HepG2 (cell line): Measurements from ENCODE around the gene ADIPOR2. TPM values are rescaled to one million over a fixed set of nuclear protein-coding genes. Genes with fewer than 3 reads are reported as not detected.

Source experiments
- ATAC-seq: fragments of 200-7000 bp; cut with Tn5 transposase; 3 replicates; pipeline ENCODE4 v1.9.1; 2020; ENCODE audit warnings: mild to moderate bottlenecking, moderate library complexity
- BruUV-seq: library from RNA; stranded (reverse); fragments of 400-500 nt; replicated peaks from 2 replicates; lab custom pipeline; 2021; lab: Mats Ljungman, UMichigan
- CTCF ChIA-PET: fragments of 300-600 bp; formaldehyde crosslinking; extraction: SDS; loops from one replicate; lab custom pipeline; 2021; ENCODE audit warnings: low total read pairs, inconsistent platforms, low intra/inter-chr PET ratio; lab: Yijun Ruan, JAX
- POLR2A ChIA-PET: fragments of 350-600 bp; sonication (Branson Sonifier 250); formaldehyde crosslinking; loops from one replicate; lab custom pipeline; 2020; ENCODE audit warnings: antibody characterized with exemption, inconsistent platforms; lab: Yijun Ruan, JAX
- DNase-seq: peaks from one replicate; pipeline ENCODE4 v3.0.0-alpha.2; 2015; ENCODE audit warnings: low spot score
- FAIRE-seq: peaks from 3 replicates; lab custom pipeline; 2011; peaks lifted over from hg19 to GRCh38; lab: Jason Lieb, UNC
- H2AFZ ChIP-seq: one replicate; pipeline ENCODE4 v1.6.1; 2011; ENCODE audit warnings: low read length, inconsistent platforms
- H3K27ac ChIP-seq: fragments of 300-600 bp; 3 replicates; pipeline ENCODE4 v1.8.0; 2011; ENCODE audit warnings: mixed run types, mild to moderate bottlenecking, mixed read lengths, low read length, inconsistent platforms; ENCODE audit not compliant: insufficient read depth; ENCODE audit errors: extremely low read length
- H3K27me3 ChIP-seq, 2 experiments: fragments of 200-600 bp in 1 of 2; 2 replicates in 1 of 2; 3 replicates in 1 of 2; pipeline versions ENCODE4 v1.6.0 to v1.8.0; 2011; ENCODE audit warnings: low read length in 2 of 2, mild to moderate bottlenecking in 2 of 2, moderate library complexity in 2 of 2, inconsistent platforms in 1 of 2; ENCODE audit not compliant: insufficient read depth in 2 of 2, control insufficient read depth in 1 of 2
- H3K36me3 ChIP-seq, 2 experiments: fragments of 200-600 bp in 1 of 2; replicated peaks in 1 of 2; 2 replicates in 1 of 2; 3 replicates in 1 of 2; pipeline versions ENCODE4 v1.5.1 to v1.8.0; 2011; ENCODE audit warnings: low read length in 2 of 2, inconsistent platforms in 1 of 2; ENCODE audit not compliant: insufficient read depth in 2 of 2, control insufficient read depth in 1 of 2
- H3K4me1 ChIP-seq: 2 replicates; pipeline ENCODE4 v1.5.1; 2012; ENCODE audit warnings: low read length, inconsistent platforms; ENCODE audit not compliant: insufficient read depth
- H3K4me2 ChIP-seq: 2 replicates; pipeline ENCODE4 v1.6.0; 2011; ENCODE audit warnings: low read depth, low read length, inconsistent platforms
- H3K4me3 ChIP-seq, 3 experiments: fragments of 200-600 bp in 1 of 3; sonication (generic), shearing (Covaris generic) in 1 of 3; replicated peaks in 1 of 3; 2 replicates each; pipeline ENCODE4 v1.5.1; 2011 to 2016; ENCODE audit warnings: low read length in 3 of 3, inconsistent platforms in 2 of 3, low read depth in 2 of 3, mild to moderate bottlenecking in 2 of 3, control low read depth in 1 of 3, mixed read lengths in 1 of 3; ENCODE audit not compliant: insufficient read depth in 1 of 3
- H3K79me2 ChIP-seq: one replicate; pipeline ENCODE4 v1.6.1; 2011; ENCODE audit warnings: low read length, inconsistent platforms; ENCODE audit not compliant: insufficient read depth
- H3K9ac ChIP-seq: 2 replicates; pipeline ENCODE4 v1.6.0; 2011; ENCODE audit warnings: mild to moderate bottlenecking, low read depth, low read length, inconsistent platforms; ENCODE audit not compliant: insufficient read depth
- H3K9me3 ChIP-seq: 2 replicates; pipeline ENCODE4 v1.5.1; 2012; ENCODE audit warnings: mild to moderate bottlenecking, low read length
- H4K20me1 ChIP-seq: 2 replicates; pipeline ENCODE4 v1.6.0; 2011; ENCODE audit warnings: inconsistent platforms, mild to moderate bottlenecking, low read length, moderate library complexity; ENCODE audit not compliant: insufficient read depth
- HMG20A ChIP-seq: IDR thresholded peaks from 2 replicates; pipeline ENCODE4 v1.6.1; 2016; ENCODE audit warnings: borderline replicate concordance
- KDM5B ChIP-seq: sonication (generic); formaldehyde crosslinking; IDR thresholded peaks from 2 replicates; pipeline ENCODE4 v1.4.0; 2020; ENCODE audit warnings: missing genetic modification reagents, mild to moderate bottlenecking, borderline replicate concordance
- NONO ChIP-seq, 2 experiments: fragments of 450-650 bp in 1 of 2; sonication (generic) in 1 of 2; formaldehyde crosslinking in 1 of 2; IDR thresholded peaks in 1 of 2; conservative IDR thresholded peaks in 1 of 2; 2 replicates each; pipeline versions ENCODE4 v1.6.1 to v1.8.0; 2017 to 2022; ENCODE audit warnings: mild to moderate bottlenecking in 1 of 2, missing genetic modification reagents in 1 of 2, moderate library complexity in 1 of 2
- ZNF75D ChIP-seq: sonication (generic); formaldehyde crosslinking; IDR thresholded peaks from 2 replicates; pipeline ENCODE4 v1.8.1; 2023; ENCODE audit warnings: missing genetic modification reagents, mild to moderate bottlenecking, borderline replicate concordance
- WGBS: methylation state at CpG from one replicate; pipeline ENCODE4 v1.1.6; 2017; ENCODE audit warnings: low lambda C conversion rate; 5-methylcytosine and 5-hydroxymethylcytosine counted together
- in situ Hi-C: cut with HindIII; loops from 2 replicates; pipeline ENCODE4 v1.10.0; 2017; ENCODE audit warnings: low pct_unique_long_range_greater_than_20kb; ENCODE audit not compliant: extremely low pct_ligation_motif_present
- intact Hi-C: fragments of 100-400 bp; cut with micrococcal nuclease; formaldehyde crosslinking; loops from one replicate; pipeline ENCODE4 v1.10.0; 2022; ENCODE audit not compliant: unreplicated experiment
- polyA plus RNA-seq, 8 experiments: library from polyadenylated mRNA; depleted of rRNA in 3 of 8; stranded (reverse) in 7 of 8; unstranded in 1 of 8; fragments of >200 nt; fragmentation: Illumina TruSeq in 4 of 8; extraction: Trizol in 4 of 8; gene quantifications; 2 replicates each; pipeline versions ENCODE4 v1.2.1 to v1.2.3, GENCODE V29; 2011 to 2016; ENCODE audit warnings: low read depth in 4 of 8, missing spikeins in 1 of 8, mixed read lengths in 1 of 8; ENCODE audit not compliant: insufficient read depth in 1 of 8
- total RNA-seq, 5 experiments: library from RNA; depleted of rRNA; stranded (reverse); fragments of >200 nt; fragmentation: Illumina TruSeq; extraction: Trizol; gene quantifications; 2 replicates each; pipeline ENCODE4 v1.2.3, GENCODE V29; 2016; ENCODE audit warnings: low read depth in 1 of 5
- TF ChIP-seq, protein P1 (sequence below): sonication (generic); formaldehyde crosslinking; IDR thresholded peaks from 2 replicates; pipeline ENCODE4 v1.4.0; 2020; ENCODE audit warnings: missing genetic modification reagents, low read depth, mild to moderate bottlenecking, borderline replicate concordance
- TF ChIP-seq, protein P2 (sequence below): sonication (generic); formaldehyde crosslinking; IDR thresholded peaks from 2 replicates; pipeline ENCODE4 v1.4.0; 2020; ENCODE audit warnings: mild to moderate bottlenecking, missing genetic modification reagents
- TF ChIP-seq, protein P3 (sequence below): sonication (generic); formaldehyde crosslinking; IDR thresholded peaks from one replicate; pipeline ENCODE4 v1.5.1; 2020; ENCODE audit warnings: mild to moderate bottlenecking, missing genetic modification reagents; ENCODE audit errors: not compliant biosample characterization

Gene ADIPOR2
- total and polyA plus RNA-seq, 2 of the 13 experiments (the other 11 are each of a cell fraction or from before 2014, with no cell fraction given): 35.2 to 52.2 TPM

DNA sequence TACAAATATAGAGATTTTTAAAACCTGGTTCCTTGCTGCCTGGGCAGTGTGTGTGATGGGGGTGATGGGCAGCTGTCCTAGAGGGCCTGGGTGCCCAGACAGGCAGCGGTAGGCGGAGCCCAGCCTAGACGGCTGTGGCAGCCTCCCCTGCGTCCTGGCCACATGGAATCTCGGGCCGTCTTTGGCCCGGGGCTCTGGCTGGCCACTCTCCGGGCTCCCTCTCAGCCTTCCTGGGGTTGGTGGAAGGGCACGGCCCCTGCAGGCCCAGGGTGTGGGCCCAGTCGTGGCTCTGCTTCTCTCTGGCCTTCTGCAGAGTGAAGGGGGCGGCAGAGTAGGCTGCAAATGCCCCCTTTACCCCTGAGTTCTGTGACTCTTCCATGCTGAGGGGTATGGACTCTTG, 131.8 kb downstream of the ADIPOR2 start:
- Histone ChIP-seq H3K79me2 (no peaks in the 10 kb centered on the region), H2AFZ (no peak overlapping the region), H3K4me1 (peaks cover 55% of the 10 kb centered on the region), H3K9ac (no peak overlapping the region), H3K36me3 (no peaks in the 10 kb centered on the region), H3K27me3 (peaks cover 15 to 50% of the 10 kb centered on the region in 2 experiments), H3K4me3 (no peak overlapping the region), H3K4me2 (no peak overlapping the region), H3K9me3 (no peaks in the 10 kb centered on the region), H4K20me1 (no peaks in the 10 kb centered on the region), H3K27ac (no peak overlapping the region)
- TF ChIP-seq, protein P1, sequence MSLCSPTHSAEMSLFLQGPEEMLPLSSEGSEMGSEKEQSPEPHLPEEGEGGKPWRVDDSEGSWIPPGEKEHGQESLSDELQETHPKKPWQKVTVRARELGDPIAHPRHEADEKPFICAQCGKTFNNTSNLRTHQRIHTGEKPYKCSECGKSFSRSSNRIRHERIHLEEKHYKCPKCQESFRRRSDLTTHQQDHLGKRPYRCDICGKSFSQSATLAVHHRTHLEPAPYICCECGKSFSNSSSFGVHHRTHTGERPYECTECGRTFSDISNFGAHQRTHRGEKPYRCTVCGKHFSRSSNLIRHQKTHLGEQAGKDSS (CRISPR knock-in tag): no peak
- TF ChIP-seq KDM5B (CRISPR knock-in tag): 0 out of 2 replicates have a peak, but pooled peaks have one; percentile 22
- TF ChIP-seq, protein P2, sequence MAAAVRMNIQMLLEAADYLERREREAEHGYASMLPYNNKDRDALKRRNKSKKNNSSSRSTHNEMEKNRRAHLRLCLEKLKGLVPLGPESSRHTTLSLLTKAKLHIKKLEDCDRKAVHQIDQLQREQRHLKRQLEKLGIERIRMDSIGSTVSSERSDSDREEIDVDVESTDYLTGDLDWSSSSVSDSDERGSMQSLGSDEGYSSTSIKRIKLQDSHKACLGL (CRISPR knock-in tag): 0 out of 2 replicates have a peak, but pooled peaks have one; percentile 20
- in situ Hi-C loops: no loop called here
- ChIA-PET POLR2A (interaction anchor here (1.9 kb wide), 1 partner anchor 11 kb away, joined by 15 read pairs; no protein-coding TSS in a partner anchor), CTCF (no interaction called here)
- FAIRE-seq (no peak), ATAC-seq (no peak), DNase-seq (no peak)
- WGBS: 80% methylated on average over 1 of the region's 11 CpGs
- BruUV-seq: no TSS peak
- intact Hi-C loops: no loop called here

DNA sequence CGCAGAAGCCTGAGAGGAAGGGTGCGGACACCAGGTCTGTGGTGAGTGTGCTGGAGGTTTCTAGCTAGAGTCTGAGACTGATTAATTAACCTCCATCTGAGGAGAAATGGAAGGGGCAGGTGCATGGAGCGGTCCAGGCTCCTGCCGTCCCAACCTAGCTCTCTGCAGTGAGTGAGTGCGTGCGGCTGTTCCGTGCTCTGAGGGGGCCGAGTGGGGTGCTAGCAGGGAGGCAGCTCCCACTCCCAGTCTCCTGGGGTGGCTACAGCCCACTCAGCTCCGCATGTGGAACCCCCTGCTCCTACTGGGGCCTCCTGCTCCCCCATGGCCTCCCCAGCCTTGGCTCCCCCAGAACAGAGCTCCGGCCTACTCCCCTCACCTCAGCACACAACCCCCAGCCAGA, 132.4 kb downstream of the ADIPOR2 start:
- Histone ChIP-seq H3K4me3 (no peak overlapping the region), H3K27me3 (peaks cover 15 to 50% of the 10 kb centered on the region in 2 experiments), H4K20me1 (no peaks in the 10 kb centered on the region), H3K9ac (no peak overlapping the region), H3K36me3 (no peaks in the 10 kb centered on the region), H3K4me2 (no peak overlapping the region), H3K9me3 (no peaks in the 10 kb centered on the region), H2AFZ (no peak overlapping the region), H3K79me2 (no peaks in the 10 kb centered on the region), H3K4me1 (peaks cover 55% of the 10 kb centered on the region), H3K27ac (no peak overlapping the region)
- ChIA-PET CTCF (no interaction called here), POLR2A (no interaction called here)
- in situ Hi-C loops: no loop called here
- intact Hi-C loops: no loop called here
- no peak for FAIRE-seq
- no peak for ATAC-seq
- no TSS peak for BruUV-seq
- 94% methylated on average over 3 of the region's 10 CpGs for WGBS
- DNase-seq: no peak
- TF ChIP-seq, protein P3, sequence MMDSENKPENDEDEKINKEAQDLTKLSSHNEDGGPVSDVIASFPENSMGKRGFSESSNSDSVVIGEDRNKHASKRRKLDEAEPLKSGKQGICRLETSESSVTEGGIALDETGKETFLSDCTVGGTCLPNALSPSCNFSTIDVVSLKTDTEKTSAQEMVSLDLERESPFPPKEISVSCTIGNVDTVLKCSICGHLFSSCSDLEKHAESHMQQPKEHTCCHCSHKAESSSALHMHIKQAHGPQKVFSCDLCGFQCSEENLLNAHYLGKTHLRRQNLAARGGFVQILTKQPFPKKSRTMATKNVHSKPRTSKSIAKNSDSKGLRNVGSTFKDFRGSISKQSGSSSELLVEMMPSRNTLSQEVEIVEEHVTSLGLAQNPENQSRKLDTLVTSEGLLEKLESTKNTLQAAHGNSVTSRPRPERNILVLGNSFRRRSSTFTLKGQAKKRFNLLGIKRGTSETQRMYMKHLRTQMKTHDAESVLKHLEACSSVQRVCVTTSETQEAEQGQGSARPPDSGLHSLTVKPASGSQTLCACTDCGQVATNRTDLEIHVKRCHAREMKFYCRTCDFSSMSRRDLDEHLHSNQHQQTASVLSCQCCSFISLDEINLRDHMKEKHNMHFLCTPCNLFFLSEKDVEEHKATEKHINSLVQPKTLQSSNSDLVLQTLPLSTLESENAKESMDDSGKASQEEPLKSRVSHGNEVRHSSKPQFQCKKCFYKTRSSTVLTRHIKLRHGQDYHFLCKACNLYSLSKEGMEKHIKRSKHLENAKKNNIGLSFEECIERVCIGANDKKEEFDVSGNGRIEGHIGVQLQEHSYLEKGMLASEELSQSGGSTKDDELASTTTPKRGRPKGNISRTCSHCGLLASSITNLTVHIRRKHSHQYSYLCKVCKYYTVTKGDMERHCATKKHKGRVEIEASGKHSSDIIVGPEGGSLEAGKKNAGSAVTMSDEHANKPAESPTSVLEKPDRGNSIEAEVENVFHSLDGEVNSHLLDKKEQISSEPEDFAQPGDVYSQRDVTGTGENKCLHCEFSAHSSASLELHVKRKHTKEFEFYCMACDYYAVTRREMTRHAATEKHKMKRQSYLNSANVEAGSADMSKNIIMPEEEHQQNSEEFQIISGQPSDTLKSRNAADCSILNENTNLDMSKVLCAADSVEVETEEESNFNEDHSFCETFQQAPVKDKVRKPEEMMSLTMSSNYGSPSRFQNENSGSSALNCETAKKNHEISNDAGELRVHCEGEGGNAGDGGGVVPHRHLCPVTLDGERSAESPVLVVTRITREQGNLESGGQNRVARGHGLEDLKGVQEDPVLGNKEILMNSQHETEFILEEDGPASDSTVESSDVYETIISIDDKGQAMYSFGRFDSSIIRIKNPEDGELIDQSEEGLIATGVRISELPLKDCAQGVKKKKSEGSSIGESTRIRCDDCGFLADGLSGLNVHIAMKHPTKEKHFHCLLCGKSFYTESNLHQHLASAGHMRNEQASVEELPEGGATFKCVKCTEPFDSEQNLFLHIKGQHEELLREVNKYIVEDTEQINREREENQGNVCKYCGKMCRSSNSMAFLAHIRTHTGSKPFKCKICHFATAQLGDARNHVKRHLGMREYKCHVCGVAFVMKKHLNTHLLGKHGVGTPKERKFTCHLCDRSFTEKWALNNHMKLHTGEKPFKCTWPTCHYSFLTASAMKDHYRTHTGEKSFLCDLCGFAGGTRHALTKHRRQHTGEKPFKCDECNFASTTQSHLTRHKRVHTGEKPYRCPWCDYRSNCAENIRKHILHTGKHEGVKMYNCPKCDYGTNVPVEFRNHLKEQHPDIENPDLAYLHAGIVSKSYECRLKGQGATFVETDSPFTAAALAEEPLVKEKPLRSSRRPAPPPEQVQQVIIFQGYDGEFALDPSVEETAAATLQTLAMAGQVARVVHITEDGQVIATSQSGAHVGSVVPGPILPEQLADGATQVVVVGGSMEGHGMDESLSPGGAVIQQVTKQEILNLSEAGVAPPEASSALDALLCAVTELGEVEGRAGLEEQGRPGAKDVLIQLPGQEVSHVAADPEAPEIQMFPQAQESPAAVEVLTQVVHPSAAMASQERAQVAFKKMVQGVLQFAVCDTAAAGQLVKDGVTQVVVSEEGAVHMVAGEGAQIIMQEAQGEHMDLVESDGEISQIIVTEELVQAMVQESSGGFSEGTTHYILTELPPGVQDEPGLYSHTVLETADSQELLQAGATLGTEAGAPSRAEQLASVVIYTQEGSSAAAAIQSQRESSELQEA (CRISPR knock-in tag): no peak
- no peak for TF ChIP-seq ZNF75D (CRISPR knock-in tag)
- no peak for TF ChIP-seq HMG20A (CRISPR knock-in tag)
- TF ChIP-seq NONO (IDR thresholded peaks at IDR 0.05): no peak
- TF ChIP-seq NONO (CRISPR knock-in tag; conservative IDR thresholded peaks at IDR 0.05): no peak
